ENCODE measurements around the gene LRRFIP1.
"Not testable (repeated sequence)": the region's sequence is repeated elsewhere in the genome, so short reads cannot be mapped to it uniquely, and the experiment has no call there.

The LRRFIP1 gene

GRCh38 chr2:237754182-237754581 lies 126.8 kb downstream of the LRRFIP1 start:
- no peak for DNase-seq

GRCh38 chr2:237754626-237755248 lies 127.3 kb downstream of the LRRFIP1 start:
- DNase-seq = no peak

- DNase-seq = no peak
Measured at GRCh38 chr2:237757616-237758015, 130.2 kb downstream of the LRRFIP1 start.

GRCh38 chr2:237758185-237758584 lies 130.8 kb downstream of the LRRFIP1 start:
- DNase-seq = no peak

GRCh38 chr2:237759176-237759575 lies 131.8 kb downstream of the LRRFIP1 start:
- DNase-seq = no peak

- DNase-seq = no peak
Measured at GRCh38 chr2:237760506-237761502, 133.4 kb downstream of the LRRFIP1 start.

GRCh38 chr2:237762291-237763182 lies 135.2 kb downstream of the LRRFIP1 start:
- DNase-seq = not testable (repeated sequence)

- no peak for DNase-seq
Measured at GRCh38 chr2:237763812-237764211, 136.4 kb downstream of the LRRFIP1 start.

- not testable (repeated sequence) for DNase-seq
Measured at GRCh38 chr2:237765122-237765521, 137.7 kb downstream of the LRRFIP1 start.

- no peak for DNase-seq
Measured at GRCh38 chr2:237765875-237766274, 138.5 kb downstream of the LRRFIP1 start.

GRCh38 chr2:237766340-237766739 lies 139.0 kb downstream of the LRRFIP1 start:
- no peak for DNase-seq

GRCh38 chr2:237772513-237772912 lies 145.1 kb downstream of the LRRFIP1 start:
- DNase-seq = no peak

GRCh38 chr2:237773826-237774225 lies 146.4 kb downstream of the LRRFIP1 start:
- no peak for DNase-seq

GRCh38 chr2:237774811-237775553 lies 147.6 kb downstream of the LRRFIP1 start:
- DNase-seq = no peak

- no peak for DNase-seq
Measured at GRCh38 chr2:237779521-237779920, 152.1 kb downstream of the LRRFIP1 start.

GRCh38 chr2:237782181-237782580 lies 154.8 kb downstream of the LRRFIP1 start:
- no peak for DNase-seq

GRCh38 chr2:237783678-237784077 lies 156.3 kb downstream of the LRRFIP1 start:
- not testable (repeated sequence) for DNase-seq

GRCh38 chr2:237786936-237787335 lies 159.5 kb downstream of the LRRFIP1 start:
- no peak for DNase-seq

GRCh38 chr2:237790353-237790752 lies 163.0 kb downstream of the LRRFIP1 start:
- DNase-seq = no peak

GRCh38 chr2:237791977-237792727 lies 164.8 kb downstream of the LRRFIP1 start:
- DNase-seq = no peak

GRCh38 chr2:237797253-237797652 lies 169.9 kb downstream of the LRRFIP1 start:
- DNase-seq = no peak

Measured in effector CD4-positive, alpha-beta T cell (primary cell).